Sigmoid colon (tissue), 7 donors: ENCODE results near the gene TLE6. TPM values are rescaled to one million over a fixed set of nuclear protein-coding genes. Genes with fewer than 3 reads are reported as not detected.

ENCODE experiments used
- DNase-seq: peaks from one replicate; pipeline ENCODE4 v3.0.0-alpha.2; 2019
- H3K27ac ChIP-seq, 4 donors: fragments of 200-600 bp; sonication (generic); one replicate each; pipeline ENCODE4 v1.5.1; 2016 to 2019; ENCODE audit warnings: mild to moderate bottlenecking in 1 of 4
- H3K27me3 ChIP-seq, 3 donors: fragments of 200-600 bp; sonication (generic); one replicate each; pipeline ENCODE4 v1.5.1; 2019; ENCODE audit warnings: mild to moderate bottlenecking in 1 of 3
- H3K36me3 ChIP-seq, 4 donors: fragments of 200-600 bp; sonication (generic); one replicate each; pipeline ENCODE4 v1.5.1; 2016 to 2019
- H3K4me1 ChIP-seq, 4 donors: fragments of 200-600 bp; sonication (generic); one replicate each; pipeline ENCODE4 v1.5.1; 2017 to 2019
- H3K4me3 ChIP-seq, 4 donors: fragments of 200-600 bp; sonication (generic); one replicate each; pipeline ENCODE4 v1.5.1; 2017 to 2019; ENCODE audit warnings: mild to moderate bottlenecking in 2 of 4, moderate library complexity in 1 of 4
- H3K9me3 ChIP-seq, 4 donors: fragments of 200-600 bp in 3 of 4; sonication (generic) in 3 of 4; one replicate each; pipeline versions ENCODE4 v1.5.1 to v1.6.1; 2013 to 2019
- CTCF ChIP-seq, 4 experiments: fragments of 450-650 bp in 3 of 4; fragments of 200-600 bp in 1 of 4; IDR thresholded peaks; one replicate each; pipeline ENCODE4 v1.5.1; 2016 to 2019; ENCODE audit warnings: antibody characterized with exemption in 4 of 4, mild to moderate bottlenecking in 3 of 4, moderate library complexity in 2 of 4
- EP300 ChIP-seq, 4 donors: sonication (generic); formaldehyde crosslinking; IDR thresholded peaks; one replicate each; pipeline ENCODE4 v1.6.1; 2017; ENCODE audit warnings: antibody characterized with exemption in 4 of 4
- POLR2A ChIP-seq, 2 donors: fragments of 450-650 bp; IDR thresholded peaks; one replicate each; pipeline ENCODE4 v1.6.1; 2016; ENCODE audit warnings: antibody characterized with exemption in 2 of 2, mild to moderate bottlenecking in 2 of 2, moderate library complexity in 2 of 2
- POLR2AphosphoS5 ChIP-seq, 4 donors: sonication (generic); formaldehyde crosslinking; IDR thresholded peaks; one replicate each; pipeline ENCODE4 v1.6.1; 2017; ENCODE audit warnings: antibody characterized with exemption in 4 of 4
- whole genome bisulfite sequencing, 2 donors: extraction: QIAGEN DNeasy Blood & Tissue Kit; methylation state at CpG; one replicate each; pipeline ENCODE4 v1.1.7; 2013; 5-methylcytosine and 5-hydroxymethylcytosine counted together
- intact Hi-C: fragments of 100-400 bp; cut with DNase I; formaldehyde crosslinking; loops from one replicate; pipeline ENCODE4 v1.15.1; 2023
- polyA plus RNA-seq, 3 donors: library from polyadenylated mRNA; stranded (reverse); fragments of 200-250 nt; gene quantifications; one replicate each; pipeline ENCODE4 v1.2.3, GENCODE V29; 2013
- total RNA-seq, 4 donors: library from RNA; depleted of rRNA; stranded (reverse); fragments of >200 nt; gene quantifications; one replicate each; pipeline ENCODE4 v1.1.0, GENCODE V29; 2016
- donor health status: healthy with polysubstance abuse.
- donor health status: Bipolar disorder and iron deficiency.
- donor health status: healthy.

The TLE6 gene
- total and polyA plus RNA-seq, 7 donors, result 0.71 to 7.2 (median 1.4) TPM; not detected in 1

DNA sequence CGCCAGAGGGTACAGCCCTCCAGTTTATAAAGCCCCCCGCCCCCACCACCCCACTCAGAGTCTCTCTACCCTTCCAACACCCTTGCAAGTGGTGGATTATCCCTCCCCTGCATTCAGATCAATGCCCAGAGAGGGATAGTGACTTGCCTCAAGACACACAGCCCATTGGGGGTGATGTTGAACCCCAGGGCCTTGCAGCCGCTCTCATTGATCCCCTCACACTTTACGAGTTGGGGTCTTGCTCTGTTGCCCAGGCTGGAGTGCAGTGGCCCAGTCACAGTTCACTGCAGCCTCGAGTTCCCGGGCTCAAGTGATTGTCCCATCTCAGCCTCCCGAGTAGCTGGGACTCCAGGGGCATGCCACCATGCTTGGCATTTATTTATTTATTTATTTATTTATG lies 40.6 kb downstream of the TLE6 start:
- peaks cover 4 to 40% (median 6%) of the 10 kb centered on the region in 4 donors for H3K36me3 ChIP-seq
- H3K4me1 ChIP-seq, result no peaks in the 10 kb centered on the region
- no peak for TF ChIP-seq POLR2AphosphoS5 (IDR thresholded peaks at IDR 0.05)
- TF ChIP-seq EP300 (IDR thresholded peaks at IDR 0.05), result no peak
- TF ChIP-seq CTCF (IDR thresholded peaks at IDR 0.05), result no peak
- TF ChIP-seq POLR2A (IDR thresholded peaks at IDR 0.05), result no peak
- no peak overlapping the region for H3K27ac ChIP-seq
- H3K9me3 ChIP-seq, result no peaks in the 10 kb centered on the region
- no peak for DNase-seq
- intact Hi-C loops, result no loop called here
- WGBS, 2 donors, result 91 to 97% methylated on average over 7 of the region's 7 CpGs
- H3K4me3 ChIP-seq, result no peak overlapping the region
- H3K27me3 ChIP-seq, result no peaks in the 10 kb centered on the region

GRCh38 chr19:3019211-3019854 lies 42.0 kb downstream of the TLE6 start:
- TF ChIP-seq EP300 (IDR thresholded peaks at IDR 0.05), result no peak
- TF ChIP-seq POLR2A (IDR thresholded peaks at IDR 0.05), result no peak
- no peak for TF ChIP-seq POLR2AphosphoS5 (IDR thresholded peaks at IDR 0.05)
- no peak for TF ChIP-seq CTCF (IDR thresholded peaks at IDR 0.05)
- intact Hi-C loops, result no loop called here

GRCh38 chr19:3020321-3020960 lies 43.1 kb downstream of the TLE6 start:
- no peaks in the 10 kb centered on the region for H3K27me3 ChIP-seq
- peaks cover 0 to 18% (median 1%) of the 10 kb centered on the region in 4 donors for H3K36me3 ChIP-seq
- DNase-seq, result no peak
- TF ChIP-seq EP300 (IDR thresholded peaks at IDR 0.05), result no peak
- TF ChIP-seq POLR2A (IDR thresholded peaks at IDR 0.05), result no peak
- TF ChIP-seq CTCF (IDR thresholded peaks at IDR 0.05), result no peak
- TF ChIP-seq POLR2AphosphoS5 (IDR thresholded peaks at IDR 0.05), result no peak
- WGBS, 2 donors, result 85 to 86% methylated on average over 18 of the region's 18 CpGs
- H3K4me3 ChIP-seq, result no peak overlapping the region
- intact Hi-C loops, result no loop called here
- no peak overlapping the region for H3K27ac ChIP-seq
- H3K9me3 ChIP-seq, result no peaks in the 10 kb centered on the region
- no peaks in the 10 kb centered on the region for H3K4me1 ChIP-seq

More at GRCh38 chr19:3019211-3019854, 42.0 kb downstream of the TLE6 start:
- Histone ChIP-seq H3K4me3 (no peak overlapping the region), H3K9me3 (no peaks in the 10 kb centered on the region), H3K36me3 (peaks cover 0 to 29% (median 5%) of the 10 kb centered on the region in 4 donors), H3K4me1 (no peaks in the 10 kb centered on the region), H3K27ac (no peak overlapping the region), H3K27me3 (no peaks in the 10 kb centered on the region)
- DNase-seq, result no peak
- WGBS, 2 donors, result 91 to 94% methylated on average over 28 of the region's 28 CpGs

DNA sequence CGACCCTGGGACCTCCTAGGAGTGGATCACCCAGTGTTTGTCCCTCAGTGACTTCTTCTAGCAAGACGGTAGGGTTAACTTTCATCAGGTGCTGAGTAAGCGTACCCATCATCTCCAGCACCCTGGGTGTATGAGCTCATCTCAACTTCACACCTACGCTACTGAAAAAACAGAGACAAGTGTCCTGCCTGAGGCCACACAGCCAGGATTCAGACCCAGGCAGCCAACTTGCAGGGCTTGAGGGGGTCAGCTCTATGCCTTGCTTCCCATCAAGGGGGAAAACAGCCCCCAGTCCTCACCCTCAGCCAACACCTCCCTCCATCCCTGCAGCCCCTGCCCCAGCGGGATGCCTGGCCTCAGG lies 47.1 kb downstream of the TLE6 start:
- no peak for DNase-seq
- intact Hi-C loops, result no loop called here
- peaks cover 0 to 11% (median 0%) of the 10 kb centered on the region in 4 donors for H3K36me3 ChIP-seq
- TF ChIP-seq POLR2A (IDR thresholded peaks at IDR 0.05) (no peak), EP300 (IDR thresholded peaks at IDR 0.05) (no peak), CTCF (IDR thresholded peaks at IDR 0.05) (no peak), POLR2AphosphoS5 (IDR thresholded peaks at IDR 0.05) (no peak)
- WGBS, 2 donors, result 23 to 39% methylated on average over 5 of the region's 5 CpGs
- no peaks in the 10 kb centered on the region for H3K27me3 ChIP-seq
- no peak overlapping the region for H3K27ac ChIP-seq
- no peaks in the 10 kb centered on the region for H3K9me3 ChIP-seq
- peaks cover 0 to 13% (median 12%) of the 10 kb centered on the region in 4 donors for H3K4me1 ChIP-seq
- no peak overlapping the region for H3K4me3 ChIP-seq
